GM21528 (cell line): ENCODE results near the gene EPG5.
"Not testable (repeated sequence)": the region's sequence is repeated elsewhere in the genome, so short reads cannot be mapped to it uniquely, and the experiment has no call there.

Source experiments
- ATAC-seq: cut with Tn5 transposase; IDR thresholded peaks from one replicate; pipeline ENCODE4 v1.9.1; 2021; ENCODE audit warnings: mild to moderate bottlenecking, moderate library complexity; ENCODE audit not compliant: unreplicated experiment, low FRiP score

The EPG5 gene

DNA sequence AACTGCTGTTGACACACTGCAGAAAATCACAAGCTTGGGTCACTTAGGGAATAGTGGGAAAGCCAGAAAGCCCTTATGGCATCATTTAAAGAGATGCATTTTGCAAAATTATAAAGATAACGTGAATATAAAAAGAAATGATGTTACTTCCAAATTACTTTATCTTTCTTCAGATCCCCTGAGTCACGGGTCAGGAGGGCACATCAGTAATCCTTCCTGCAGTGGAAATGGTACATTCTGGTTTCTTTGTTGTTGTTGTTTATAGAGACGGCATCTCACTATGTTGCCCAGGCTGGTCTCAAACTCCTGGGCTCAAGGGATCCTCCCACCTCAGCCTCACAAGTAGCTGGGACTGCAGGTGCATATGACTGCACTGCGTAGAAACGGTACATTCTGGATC lies 9.8 kb upstream of the EPG5 start:
- no peak for ATAC-seq

DNA sequence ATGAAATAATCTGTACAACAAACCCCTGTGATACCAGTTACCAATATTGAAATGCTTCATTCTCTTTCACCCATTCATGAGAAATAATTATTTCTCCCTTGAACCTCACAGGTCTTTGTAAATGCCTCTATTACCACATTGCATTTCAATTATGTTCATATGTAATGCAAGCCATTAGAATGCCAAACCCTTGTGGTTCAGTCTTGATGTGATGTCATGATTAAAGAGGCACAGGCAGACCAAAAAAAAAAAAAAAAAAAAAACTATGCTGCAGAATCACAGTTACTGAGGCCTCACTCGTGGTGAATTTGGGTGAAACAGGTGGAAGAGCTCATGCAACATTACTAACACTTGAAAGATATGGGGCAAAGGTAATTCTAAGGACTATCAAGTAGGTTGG lies 9.4 kb upstream of the EPG5 start:
- ATAC-seq: no peak

DNA sequence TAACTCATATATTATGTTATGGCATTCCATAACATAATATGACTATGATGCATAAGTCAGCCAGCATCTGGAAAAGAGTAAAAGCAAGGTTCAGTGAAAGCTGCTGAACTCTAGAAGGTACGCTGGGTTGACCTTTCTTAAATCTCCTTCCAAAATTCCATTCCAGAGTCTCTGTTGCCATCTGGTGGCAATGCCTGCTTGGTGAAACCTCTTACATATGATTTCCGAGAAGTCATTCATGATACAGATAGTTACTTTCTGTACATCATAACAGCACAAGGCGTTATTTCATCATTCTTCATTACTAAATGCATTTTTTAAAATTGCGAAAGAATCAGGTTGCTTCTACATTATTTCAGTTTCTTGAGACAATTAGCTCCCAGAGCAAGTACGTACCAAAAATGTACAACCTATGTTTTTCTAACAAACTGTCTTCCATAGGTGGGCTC lies 7.0 kb upstream of the EPG5 start:
- ATAC-seq: no peak

DNA sequence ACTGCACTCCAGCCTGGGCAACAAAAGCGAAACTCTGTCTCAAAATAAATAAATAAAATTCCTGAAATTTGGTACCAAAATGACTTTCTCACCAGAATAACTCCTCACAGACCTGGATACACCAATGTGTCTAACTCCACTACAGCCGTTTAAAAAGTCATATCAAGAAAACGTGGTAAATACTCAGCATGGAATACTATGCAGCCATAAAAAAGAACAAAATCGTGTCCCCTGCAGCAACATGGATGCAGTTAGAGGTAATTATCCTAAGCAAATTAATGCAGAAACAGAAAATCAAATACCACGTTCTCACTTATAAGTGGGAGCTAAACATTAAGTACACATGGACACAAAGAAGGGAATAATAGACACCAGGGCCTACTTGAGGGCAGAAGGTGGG lies 2.2 kb downstream of the EPG5 start:
- not testable (repeated sequence) for ATAC-seq

DNA sequence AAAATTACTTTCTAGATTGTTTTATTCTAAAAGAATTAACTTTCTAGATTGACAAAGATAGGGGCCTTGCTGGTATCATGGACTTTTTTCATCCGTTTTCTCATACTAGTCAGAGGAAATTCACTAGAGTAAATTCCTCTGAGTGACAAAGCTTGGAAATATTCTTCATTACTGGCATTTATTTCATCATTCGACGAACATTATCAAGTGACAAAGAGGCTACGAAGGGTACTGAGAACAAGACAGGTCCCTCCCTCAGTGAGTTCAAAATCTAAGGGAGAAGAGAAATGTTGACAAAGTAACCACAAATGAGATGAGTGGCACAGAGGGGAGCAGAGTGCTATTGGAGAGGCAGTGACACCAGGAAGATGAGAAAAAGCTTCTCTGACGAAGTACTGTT lies 4.3 kb downstream of the EPG5 start:
- ATAC-seq: no peak

DNA sequence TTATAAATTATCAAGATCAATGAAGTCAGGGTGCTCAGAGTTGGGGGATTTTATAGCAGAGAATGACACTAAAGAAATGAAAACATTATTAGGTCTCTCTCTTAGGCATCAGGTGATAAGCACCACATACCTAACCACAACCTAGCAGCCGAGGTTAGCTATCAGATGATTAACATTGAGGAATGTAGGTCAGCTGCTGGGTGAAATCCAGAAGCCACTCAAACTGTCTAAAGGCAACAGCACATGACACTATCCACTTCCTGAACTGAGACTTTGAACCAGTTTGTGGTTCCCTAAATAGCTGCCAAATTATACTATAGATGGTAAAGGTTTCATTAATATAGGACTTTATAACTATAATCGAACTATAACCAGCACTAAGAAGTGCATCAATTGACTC lies 4.7 kb downstream of the EPG5 start:
- no peak for ATAC-seq

DNA sequence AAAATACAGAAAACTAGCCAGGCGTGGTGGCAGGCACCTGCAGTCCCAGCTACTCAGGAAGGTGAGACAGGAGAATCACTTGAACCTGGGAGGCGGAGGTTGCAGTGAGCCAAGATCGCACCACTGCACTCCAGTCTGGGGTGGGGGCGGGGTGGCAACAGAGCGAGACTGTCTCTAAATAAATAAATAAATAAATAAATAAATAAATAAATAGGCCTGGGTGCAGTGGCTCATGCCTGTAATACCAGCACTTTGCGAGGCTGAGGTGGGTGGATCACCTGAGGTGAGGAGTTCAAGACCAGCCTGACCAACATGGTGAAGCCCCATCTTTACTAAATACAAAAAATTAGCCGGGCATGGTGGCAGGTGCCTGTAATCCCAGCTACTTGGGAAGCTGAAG lies 7.6 kb downstream of the EPG5 start:
- not testable (repeated sequence) for ATAC-seq

DNA sequence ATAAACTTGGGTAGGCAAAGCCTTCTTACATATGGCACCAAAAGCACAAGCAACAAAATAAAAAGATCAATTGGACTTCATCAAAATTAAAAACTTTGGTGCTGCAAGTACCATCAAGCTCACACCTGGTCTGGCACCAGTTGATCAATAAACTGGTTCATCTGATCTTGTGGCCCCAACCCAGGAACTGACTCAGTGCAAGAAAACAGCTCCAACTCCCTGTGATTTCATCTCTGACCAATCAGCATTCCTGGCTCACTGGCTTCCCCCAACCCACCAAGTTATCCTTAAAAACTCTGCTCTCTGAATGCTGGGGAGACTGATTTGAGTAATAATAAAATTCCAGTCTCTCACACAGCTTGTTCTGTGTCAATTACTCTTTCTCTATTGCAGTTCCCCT lies 8.4 kb downstream of the EPG5 start:
- ATAC-seq: no peak

DNA sequence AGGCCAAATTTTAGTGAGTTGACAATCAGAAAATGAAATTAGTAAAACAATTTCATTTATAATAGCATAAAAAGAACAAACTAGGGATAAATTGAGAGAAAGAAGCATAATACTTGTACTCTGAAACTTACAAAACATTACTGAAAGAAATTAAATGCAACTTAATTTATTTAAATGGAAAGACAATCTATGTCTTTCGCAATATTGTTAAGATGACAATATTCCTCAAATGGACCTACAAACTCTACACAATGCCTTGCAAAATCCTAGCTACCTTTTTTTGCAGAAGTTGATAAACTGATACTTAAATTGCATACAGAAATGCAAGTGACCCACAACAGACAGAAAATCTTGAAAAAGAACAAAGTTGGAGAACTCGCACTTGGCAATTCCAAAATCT lies 9.1 kb downstream of the EPG5 start:
- no peak for ATAC-seq

DNA sequence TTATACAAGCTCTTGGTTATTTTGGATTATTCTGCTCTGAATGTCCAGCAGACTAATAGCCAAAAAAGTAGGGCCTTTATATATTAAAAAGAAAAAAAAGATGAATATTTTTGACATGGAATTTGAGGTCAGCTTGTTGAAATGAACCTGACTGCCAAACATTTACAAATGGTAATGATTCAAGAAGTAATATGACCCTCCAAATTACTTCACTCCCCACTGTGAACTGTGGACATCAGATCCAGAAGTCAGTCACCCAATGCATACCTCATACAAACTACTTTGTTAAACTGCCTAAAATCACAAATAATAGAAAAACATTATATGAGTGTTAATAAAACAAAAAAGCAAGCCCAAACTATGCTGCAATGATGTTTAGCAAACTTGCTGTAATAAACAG lies 10.0 kb downstream of the EPG5 start:
- ATAC-seq: no peak

DNA sequence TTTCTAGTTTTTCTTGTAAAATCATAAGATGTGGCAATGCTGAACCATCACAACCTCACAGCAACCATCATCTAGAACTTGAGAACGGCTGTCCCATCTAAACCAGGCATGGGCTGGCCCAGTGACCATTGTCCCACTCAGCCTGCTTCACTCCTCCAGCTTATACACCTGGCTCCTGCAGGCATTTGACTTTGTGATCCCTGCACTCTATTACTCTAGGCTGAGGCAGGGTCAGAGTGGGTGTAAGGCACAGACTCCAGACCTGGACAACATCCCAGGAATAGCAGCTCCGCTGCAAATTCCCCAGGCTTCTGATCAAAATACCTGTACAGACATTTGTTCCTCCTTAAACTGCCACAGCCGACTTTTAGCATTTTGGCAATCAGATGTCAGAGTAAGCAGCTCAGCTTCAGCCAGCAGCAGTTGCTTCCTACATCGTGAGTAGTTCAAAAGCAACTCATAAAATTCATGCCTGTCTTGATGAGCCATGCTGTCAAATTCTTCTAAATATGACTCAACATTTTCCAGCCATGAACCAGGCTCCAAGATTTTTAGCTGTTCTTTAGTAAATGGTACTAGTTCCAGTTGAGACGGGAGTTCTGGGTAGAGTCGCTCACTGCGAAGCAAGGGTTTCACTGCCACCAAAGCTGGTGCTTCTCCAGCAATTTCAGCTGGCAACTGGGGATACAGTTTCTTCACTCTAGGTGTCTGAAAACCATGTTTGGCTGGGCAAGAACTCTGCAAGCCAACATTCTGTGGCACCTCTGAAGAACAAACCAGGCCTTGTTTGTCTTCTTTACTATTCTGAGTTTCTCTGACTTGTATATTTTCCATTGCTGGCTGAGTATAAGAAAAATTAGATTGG lies 12.8 kb downstream of the EPG5 start:
- no peak for ATAC-seq

DNA sequence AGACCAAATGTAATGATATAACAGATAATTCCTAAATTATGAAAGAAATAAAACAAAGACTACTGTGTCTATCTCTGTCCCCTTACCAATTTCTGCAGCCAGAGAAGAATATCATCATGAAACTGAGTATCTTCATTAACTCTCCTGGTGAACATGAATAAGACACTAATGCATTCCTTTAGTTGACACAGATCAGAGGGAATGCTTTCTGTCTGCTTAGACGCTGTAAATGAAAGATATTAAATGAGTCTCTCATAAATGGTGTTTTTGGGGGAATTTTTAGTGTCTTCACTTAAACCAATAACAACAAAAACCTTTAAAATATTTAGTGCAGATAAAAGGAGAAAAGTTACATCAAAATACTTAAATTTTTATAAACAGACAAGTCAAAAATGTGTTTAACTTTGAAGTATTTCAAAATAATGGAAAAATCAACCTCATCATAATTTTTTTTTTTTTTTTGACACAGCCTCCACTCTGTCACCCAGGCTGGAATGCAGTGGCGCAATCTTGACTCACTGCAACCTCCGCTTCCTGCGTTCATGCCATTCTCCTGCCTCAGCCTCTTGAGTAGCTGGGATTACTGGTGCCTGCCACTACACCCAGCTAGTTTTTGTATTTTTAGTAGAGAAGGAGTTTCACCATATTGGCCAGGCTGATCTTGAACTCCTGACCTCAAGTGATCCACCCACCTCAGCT lies 16.0 kb downstream of the EPG5 start:
- no peak for ATAC-seq

DNA sequence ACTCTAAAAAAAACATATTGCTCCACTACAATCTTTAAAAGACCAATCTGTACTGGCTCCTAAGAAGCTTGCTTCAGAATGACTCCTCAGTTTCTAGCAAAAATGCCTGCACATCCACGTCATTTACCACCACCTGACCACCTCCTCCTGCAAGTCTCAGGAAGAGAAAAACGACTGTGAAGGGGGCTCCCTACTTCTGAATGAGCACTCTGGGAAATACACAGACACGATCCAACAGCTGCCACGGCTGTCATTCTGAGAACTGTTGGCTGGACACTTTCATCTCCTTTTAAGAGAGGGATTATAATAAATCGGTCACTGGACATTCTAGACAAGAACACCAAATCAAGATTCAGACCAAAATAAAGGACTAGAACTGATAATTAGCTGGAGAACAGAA lies 21.5 kb downstream of the EPG5 start:
- no peak for ATAC-seq

DNA sequence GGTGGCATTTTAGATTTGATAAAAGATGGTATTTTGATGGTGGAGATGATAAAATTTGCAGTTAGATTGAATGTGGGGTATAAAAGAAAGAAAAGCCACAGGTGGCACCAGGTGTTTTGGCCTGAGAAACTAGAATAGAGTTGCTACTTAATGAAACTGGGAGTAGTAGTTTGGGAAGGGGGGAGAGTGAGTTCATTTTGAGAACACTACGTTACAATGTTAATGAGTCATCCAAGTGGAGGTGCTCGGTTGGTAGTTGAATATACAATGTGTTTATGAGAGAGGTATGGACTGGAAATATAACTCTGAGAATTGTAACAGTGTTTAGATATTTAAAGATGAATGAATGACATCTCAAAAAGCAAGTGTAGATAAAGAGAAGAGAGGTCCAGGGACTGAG lies 26.4 kb downstream of the EPG5 start:
- no peak for ATAC-seq

DNA sequence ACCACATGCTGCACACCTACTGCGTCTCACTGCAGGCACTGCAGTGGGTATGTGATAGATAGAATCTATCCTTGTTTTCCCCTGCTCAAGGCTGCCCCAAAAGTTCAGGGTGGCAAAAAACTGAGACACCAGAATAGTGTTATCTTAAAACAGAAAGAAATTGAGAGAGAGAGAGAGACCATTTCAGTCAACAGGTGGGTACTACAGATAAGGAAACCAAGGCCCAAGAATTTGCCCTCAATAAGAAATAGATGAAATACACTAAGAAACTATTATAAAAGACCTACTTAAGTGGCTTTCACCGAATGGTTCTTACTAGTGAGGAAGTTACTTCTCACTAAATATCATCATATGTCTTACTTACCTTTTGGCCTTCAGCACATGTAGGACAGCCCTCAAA lies 27.9 kb downstream of the EPG5 start:
- ATAC-seq: no peak

DNA sequence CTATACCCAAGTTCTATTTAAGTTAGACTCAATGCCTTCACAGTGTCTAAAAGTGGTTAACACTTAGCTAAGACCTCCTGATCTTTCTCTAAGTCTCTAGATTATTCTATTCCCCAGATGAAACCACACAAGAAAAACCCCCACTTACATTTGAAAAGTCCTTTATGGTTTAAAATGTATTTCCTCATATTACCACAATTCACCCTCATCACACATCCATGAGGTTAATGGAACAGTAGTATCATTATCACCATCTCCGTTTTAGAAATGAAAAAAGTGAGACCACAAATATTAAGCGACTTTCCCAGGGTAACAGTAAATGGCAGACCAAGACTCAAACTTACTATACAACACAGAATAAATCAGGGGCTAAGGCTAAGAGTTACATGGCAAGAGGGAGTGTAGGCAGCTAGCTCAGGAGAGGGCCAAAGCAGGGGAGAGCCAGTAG lies 28.6 kb downstream of the EPG5 start:
- no peak for ATAC-seq

DNA sequence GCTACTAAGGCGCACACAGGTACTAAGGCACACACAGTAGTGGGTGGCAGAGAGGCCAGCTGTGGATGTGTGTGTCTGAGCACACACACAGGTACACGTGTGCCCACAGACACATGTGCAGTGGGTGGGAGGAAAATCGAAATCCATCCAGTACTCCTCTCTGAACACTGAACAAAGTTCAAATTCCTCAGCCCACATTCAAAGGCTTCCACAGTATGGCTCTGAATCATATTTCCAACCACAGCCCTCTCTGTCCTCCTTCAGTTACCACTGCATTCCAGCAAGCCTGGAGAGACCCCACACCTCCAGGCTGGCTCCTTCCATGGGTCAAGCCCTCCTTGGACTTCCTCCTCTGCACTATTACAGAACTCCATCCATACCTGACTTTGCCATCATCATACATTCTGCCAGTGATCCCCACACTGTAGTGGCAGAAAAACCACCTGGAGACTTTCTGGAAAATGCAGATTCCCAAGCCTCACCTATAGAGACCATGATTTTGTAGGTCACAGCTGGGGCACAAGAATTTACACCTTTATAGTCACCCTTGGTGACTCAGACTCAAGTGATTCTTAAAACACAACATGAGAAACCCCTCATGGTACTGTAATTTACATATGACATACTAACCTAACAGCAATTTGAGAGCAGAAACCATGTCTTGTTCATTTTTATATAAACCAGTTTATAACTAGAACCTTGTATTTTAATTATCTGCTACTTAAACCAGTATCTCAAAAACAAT lies 31.4 kb downstream of the EPG5 start:
- no peak for ATAC-seq

DNA sequence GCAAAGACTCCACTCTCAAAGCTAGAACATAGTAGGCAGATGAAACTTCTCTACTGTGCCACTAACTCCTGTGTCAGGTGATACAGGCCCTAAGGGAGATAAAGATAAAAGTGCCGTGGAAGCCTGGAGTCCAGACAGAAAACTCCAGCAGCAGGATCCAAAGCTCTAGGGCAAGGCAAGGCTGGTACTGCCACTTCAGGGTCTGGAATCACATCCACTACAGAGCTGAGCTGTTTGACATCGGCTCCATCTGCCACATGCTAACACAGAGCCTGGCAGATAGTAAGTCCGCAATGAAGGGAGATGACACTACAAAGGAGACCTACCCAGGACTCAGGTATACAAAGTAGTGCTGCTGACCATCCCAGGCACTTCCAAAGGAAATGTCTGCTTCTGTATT lies 34.4 kb downstream of the EPG5 start:
- ATAC-seq: no peak

DNA sequence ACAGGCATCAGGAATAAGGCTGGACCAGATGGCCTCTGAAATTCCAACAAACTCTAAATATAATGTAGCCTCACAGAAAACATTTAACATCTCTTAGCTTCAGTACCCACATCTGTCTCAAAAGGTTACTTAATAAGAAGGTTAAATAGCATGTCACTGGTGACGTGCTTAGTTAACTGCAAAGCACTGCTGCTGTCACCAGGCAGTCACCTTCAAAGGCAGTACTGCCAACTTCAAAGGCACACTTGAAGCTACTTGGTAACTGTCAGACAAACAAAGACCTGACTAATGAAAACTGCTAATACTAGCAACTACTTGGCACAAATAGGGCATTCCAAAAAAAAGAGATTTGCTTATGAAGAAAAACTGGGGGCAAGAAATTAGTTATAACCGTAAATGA lies 36.2 kb downstream of the EPG5 start:
- no peak for ATAC-seq

DNA sequence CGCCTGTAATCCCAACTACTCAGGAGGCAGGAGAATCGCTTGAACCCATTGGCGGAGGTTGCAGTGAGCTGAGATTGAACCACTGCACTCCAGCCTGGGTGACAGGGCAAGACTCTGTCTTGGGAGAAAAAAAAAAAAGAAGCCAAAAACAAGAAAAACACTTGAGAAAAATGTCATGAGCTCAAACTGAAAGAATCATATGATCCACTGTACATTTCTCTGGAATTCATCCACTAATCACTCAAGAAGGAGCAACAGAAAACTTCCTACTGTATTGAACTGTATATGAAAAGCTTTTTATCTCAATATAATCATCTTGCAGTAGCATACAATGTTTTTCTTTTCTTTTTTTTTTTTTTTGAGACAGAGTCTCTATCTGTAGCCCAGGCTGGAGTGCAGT lies 40.4 kb downstream of the EPG5 start:
- no peak for ATAC-seq

DNA sequence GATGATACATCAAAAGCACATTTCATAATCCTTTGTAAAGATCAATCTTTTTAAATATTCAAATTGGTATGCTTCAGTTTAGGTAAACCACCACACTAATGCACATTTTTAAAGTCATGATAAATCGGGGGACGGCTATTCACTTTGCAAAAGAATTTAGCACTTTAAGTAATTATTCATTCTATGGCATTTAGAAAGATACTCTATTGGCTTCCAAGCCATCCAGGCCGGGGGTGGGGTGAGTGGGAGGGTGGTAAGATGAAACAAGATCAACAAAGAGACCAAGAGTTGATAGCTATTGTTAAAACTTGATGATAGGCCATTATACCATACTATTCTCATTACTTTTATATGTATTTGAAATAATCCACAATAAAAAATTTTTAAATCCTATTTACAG lies 41.0 kb downstream of the EPG5 start:
- ATAC-seq: no peak
